Karpas-422 (cell line): ENCODE measurements around the gene MATN4. TPM values are rescaled to one million over a fixed set of nuclear protein-coding genes. Genes with fewer than 3 reads are reported as not detected.

Source experiments
- DNase-seq: peaks from one replicate; pipeline ENCODE4 v3.0.0-alpha.2; 2015
- H2AFZ ChIP-seq: fragments of 200-600 bp; sonication (generic); 2 replicates; pipeline ENCODE4 v1.6.1; 2014; ENCODE audit warnings: antibody characterized with exemption, low read length, mixed read lengths
- H3K27ac ChIP-seq: fragments of 200-600 bp; sonication (generic); 2 replicates; pipeline ENCODE4 v1.5.1; 2014; ENCODE audit warnings: mild to moderate bottlenecking, low read length, moderate library complexity
- H3K27me3 ChIP-seq: fragments of 200-600 bp; sonication (generic); 2 replicates; pipeline ENCODE4 v1.6.1; 2014; ENCODE audit warnings: low read length, mixed read lengths
- H3K36me3 ChIP-seq: fragments of 200-600 bp; sonication (generic); 2 replicates; pipeline ENCODE4 v1.6.1; 2014; ENCODE audit warnings: low read length, mixed read lengths; ENCODE audit not compliant: insufficient read depth
- H3K4me1 ChIP-seq: fragments of 200-600 bp; sonication (generic); 2 replicates; pipeline ENCODE4 v1.6.1; 2014; ENCODE audit warnings: mild to moderate bottlenecking, low read length, mixed read lengths
- H3K4me2 ChIP-seq: fragments of 200-600 bp; sonication (generic); 2 replicates; pipeline ENCODE4 v1.6.1; 2014; ENCODE audit warnings: low read length, low read depth, mild to moderate bottlenecking; ENCODE audit not compliant: poor library complexity, severe bottlenecking
- H3K4me3 ChIP-seq: fragments of 200-600 bp; sonication (generic); 2 replicates; pipeline ENCODE4 v1.5.1; 2014; ENCODE audit warnings: mild to moderate bottlenecking, antibody characterized with exemption, low read length, mixed read lengths
- H3K79me2 ChIP-seq: fragments of 200-600 bp; sonication (generic); 2 replicates; pipeline ENCODE4 v1.6.1; 2014; ENCODE audit warnings: mild to moderate bottlenecking, low read length, mixed read lengths
- H3K9ac ChIP-seq: fragments of 200-600 bp; sonication (generic); 2 replicates; pipeline ENCODE4 v1.6.0; 2014; ENCODE audit warnings: low read length
- H3K9me2 ChIP-seq: fragments of 200-600 bp; sonication (generic), shearing (Covaris generic); replicated peaks from 2 replicates; pipeline ENCODE4 v1.6.0; 2014; ENCODE audit warnings: mild to moderate bottlenecking, low read length, moderate library complexity; ENCODE audit not compliant: insufficient read depth
- H3K9me3 ChIP-seq: fragments of 300-700, 200-600 bp; sonication (generic); 2 replicates; pipeline ENCODE4 v1.6.1; 2014; ENCODE audit warnings: low read length, mixed read lengths
- H4K20me1 ChIP-seq: fragments of 200-600 bp; sonication (generic); 2 replicates; pipeline ENCODE4 v1.6.1; 2014; ENCODE audit warnings: mild to moderate bottlenecking, antibody characterized with exemption, low read length, low read depth; ENCODE audit not compliant: insufficient read depth
- total RNA-seq: library from RNA; depleted of rRNA; stranded (reverse); fragments of >200 nt; shearing (Covaris generic); gene quantifications from 2 replicates; pipeline ENCODE4 v1.2.3, GENCODE V29; 2014; ENCODE audit warnings: low replicate concordance

The MATN4 gene
- total RNA-seq, 1 experiment from 2014 or later, result not detected

DNA sequence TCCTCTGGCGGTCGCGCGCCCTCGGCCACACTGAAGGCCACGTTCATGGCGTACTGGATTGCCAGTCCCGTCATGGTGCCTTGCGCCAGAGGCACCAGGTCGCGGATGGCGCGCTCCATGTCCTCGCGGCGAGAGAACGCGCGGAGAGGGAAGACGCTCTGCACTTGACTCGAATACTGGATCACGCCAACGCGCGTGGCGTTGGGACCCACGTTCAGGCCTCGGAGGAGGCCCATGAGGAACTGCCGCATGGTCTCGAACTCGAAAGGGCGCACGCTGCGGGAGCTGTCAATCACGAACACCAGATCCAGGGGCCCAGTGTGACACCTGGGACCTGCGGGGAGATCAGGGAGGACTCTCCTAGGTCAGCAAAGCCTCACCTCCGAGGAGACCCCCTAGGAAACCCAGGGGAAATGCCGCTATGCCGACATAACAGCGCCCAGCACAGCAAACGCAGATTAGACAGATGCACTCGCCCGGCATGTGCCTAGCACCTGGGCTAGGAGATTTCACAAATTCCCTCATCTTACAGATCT lies 3.6 kb downstream of the MATN4 start:
- H3K9ac ChIP-seq, result no peak overlapping the region
- H3K9me3 ChIP-seq, result no peaks in the 10 kb centered on the region
- H3K4me3 ChIP-seq, result no peak overlapping the region
- H3K4me2 ChIP-seq, result no peak overlapping the region
- no peaks in the 10 kb centered on the region for H3K9me2 ChIP-seq
- no peaks in the 10 kb centered on the region for H3K27me3 ChIP-seq
- H4K20me1 ChIP-seq, result no peaks in the 10 kb centered on the region
- no peak overlapping the region for H3K27ac ChIP-seq
- H3K4me1 ChIP-seq, result peaks cover 4% of the 10 kb centered on the region
- H3K36me3 ChIP-seq, result no peaks in the 10 kb centered on the region
- DNase-seq, result no peak
- H3K79me2 ChIP-seq, result no peaks in the 10 kb centered on the region
- no peak overlapping the region for H2AFZ ChIP-seq

DNA sequence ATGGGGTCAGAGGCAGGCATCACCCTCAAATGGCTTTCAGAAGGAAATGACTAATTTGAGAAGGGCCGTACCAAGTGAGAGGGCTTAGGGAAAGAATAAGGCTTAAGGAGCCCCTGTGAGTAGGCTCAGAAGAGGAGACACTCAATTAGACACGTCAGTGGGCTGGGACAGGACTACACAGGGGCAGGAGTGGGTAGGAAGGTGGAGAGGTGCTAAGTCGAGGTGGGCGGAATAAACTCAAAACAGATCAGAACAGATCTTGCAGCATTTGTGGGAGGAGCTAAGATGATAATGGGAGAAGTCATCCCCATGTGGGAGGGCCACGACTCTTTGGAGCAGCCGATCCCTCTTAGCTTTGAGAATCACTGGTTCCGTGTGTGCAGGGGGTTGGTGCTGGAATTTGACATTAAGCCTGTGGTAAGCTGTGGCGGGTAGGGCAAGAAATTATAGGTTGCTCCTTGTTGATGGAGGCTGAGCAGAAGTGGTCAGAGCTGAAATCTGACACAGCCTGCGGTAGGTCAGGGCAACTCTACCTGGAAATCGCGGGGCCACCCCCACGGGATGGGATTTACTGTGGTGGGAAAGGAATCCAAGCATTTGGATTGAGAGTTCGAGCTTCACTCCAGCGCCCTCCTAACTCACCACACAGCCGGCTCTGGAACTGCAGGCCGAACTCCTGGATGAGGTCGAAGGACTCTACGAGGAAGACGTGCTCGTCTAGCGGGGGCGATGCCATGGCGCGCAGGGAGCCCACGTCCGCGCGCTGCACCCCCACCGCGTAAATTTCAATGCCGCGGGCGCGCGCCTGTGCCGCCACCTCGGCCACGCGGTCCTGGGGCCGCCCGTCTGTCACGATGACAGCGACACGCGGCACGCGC lies 4.3 kb downstream of the MATN4 start:
- Histone ChIP-seq H2AFZ (no peak overlapping the region), H3K4me3 (no peak overlapping the region), H3K4me1 (no peaks in the 10 kb centered on the region), H3K36me3 (no peaks in the 10 kb centered on the region), H3K4me2 (no peak overlapping the region), H4K20me1 (no peaks in the 10 kb centered on the region), H3K9ac (no peak overlapping the region), H3K79me2 (no peaks in the 10 kb centered on the region), H3K27ac (no peak overlapping the region), H3K9me2 (no peaks in the 10 kb centered on the region), H3K9me3 (no peaks in the 10 kb centered on the region), H3K27me3 (no peaks in the 10 kb centered on the region)
- DNase-seq, result no peak

DNA sequence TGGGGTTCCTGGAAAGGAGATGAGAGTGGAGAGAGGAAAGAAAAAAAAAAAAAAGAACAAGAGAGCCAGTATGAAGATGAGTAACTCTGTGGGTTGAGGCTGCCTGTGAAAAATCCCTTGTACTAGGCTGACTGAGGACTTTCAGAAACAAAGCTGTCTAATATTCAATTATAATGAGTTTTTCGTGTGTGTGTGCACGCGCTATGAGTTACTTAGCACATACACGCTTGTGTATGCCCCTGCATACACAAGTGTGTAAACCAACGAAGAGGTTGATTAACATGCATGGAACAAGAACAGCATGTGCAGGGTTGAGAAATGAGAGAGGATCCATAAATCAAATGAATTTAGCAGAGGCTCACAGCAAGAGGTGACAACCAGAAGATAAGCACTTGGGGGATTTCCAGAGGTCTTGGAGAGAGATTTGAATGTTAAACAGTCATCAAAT lies 6.3 kb downstream of the MATN4 start:
- no peak overlapping the region for H2AFZ ChIP-seq
- H3K4me2 ChIP-seq, result no peak overlapping the region
- no peaks in the 10 kb centered on the region for H3K9me2 ChIP-seq
- no peak overlapping the region for H3K9ac ChIP-seq
- H3K4me3 ChIP-seq, result no peak overlapping the region
- no peaks in the 10 kb centered on the region for H3K79me2 ChIP-seq
- H4K20me1 ChIP-seq, result no peaks in the 10 kb centered on the region
- H3K27ac ChIP-seq, result no peak overlapping the region
- no peaks in the 10 kb centered on the region for H3K9me3 ChIP-seq
- DNase-seq, result no peak
- H3K36me3 ChIP-seq, result no peaks in the 10 kb centered on the region
- H3K27me3 ChIP-seq, result no peaks in the 10 kb centered on the region
- no peaks in the 10 kb centered on the region for H3K4me1 ChIP-seq

DNA sequence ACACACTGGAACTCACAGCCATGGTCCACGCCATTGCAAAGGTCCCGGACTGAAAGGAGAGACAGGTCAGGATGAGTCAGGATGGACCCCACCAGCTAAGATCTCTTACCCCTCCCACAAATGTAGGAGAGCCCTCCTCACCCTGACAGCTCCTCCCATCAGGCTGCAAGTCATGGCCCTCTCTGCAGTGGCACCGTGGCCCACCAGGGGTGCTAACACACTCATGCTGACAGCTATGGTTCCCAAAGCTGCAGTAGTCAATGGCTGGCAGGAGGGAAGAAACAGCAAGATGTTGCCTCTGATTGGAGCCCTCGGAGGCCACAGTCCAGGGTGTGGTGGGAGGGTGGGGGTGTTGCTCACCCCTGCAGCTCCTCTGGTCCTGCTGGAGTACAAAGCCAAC lies 7.1 kb downstream of the MATN4 start:
- peak; percentile 80 for DNase-seq

DNA sequence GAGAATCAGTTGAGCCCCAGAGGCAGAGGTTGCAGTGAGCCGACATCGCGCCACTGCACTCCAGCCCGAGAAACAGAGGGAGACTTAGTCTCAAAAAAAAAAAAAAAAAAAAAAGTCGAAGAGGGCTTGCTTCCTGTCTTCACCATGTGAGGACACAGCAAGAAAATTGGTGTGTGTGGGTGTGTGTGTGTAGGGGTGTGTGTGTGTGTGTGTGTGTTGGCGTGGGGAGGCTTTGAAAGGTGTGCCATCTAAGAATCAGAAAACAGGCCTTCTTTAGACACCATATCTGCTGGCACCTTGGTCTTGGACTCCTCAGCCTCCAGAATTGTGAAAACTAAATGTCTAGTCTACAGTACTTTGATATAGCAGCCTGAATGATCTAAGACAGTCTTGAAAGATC lies 8.3 kb downstream of the MATN4 start:
- Histone ChIP-seq H3K27me3 (no peaks in the 10 kb centered on the region), H3K4me1 (no peaks in the 10 kb centered on the region), H2AFZ (no peak overlapping the region), H3K4me2 (no peak overlapping the region), H4K20me1 (no peaks in the 10 kb centered on the region), H3K79me2 (no peaks in the 10 kb centered on the region), H3K9me3 (no peaks in the 10 kb centered on the region), H3K4me3 (no peak overlapping the region), H3K27ac (no peak overlapping the region), H3K9me2 (no peaks in the 10 kb centered on the region), H3K36me3 (no peaks in the 10 kb centered on the region), H3K9ac (no peak overlapping the region)
- DNase-seq, result no peak

More for the DNA sequence above, 7.1 kb downstream of the MATN4 start:
- no peaks in the 10 kb centered on the region for H3K4me1 ChIP-seq
- no peak overlapping the region for H3K4me3 ChIP-seq
- H2AFZ ChIP-seq, result no peak overlapping the region
- no peaks in the 10 kb centered on the region for H4K20me1 ChIP-seq
- no peak overlapping the region for H3K9ac ChIP-seq
- no peak overlapping the region for H3K27ac ChIP-seq
- H3K9me2 ChIP-seq, result no peaks in the 10 kb centered on the region
- no peaks in the 10 kb centered on the region for H3K27me3 ChIP-seq
- H3K4me2 ChIP-seq, result no peak overlapping the region
- H3K9me3 ChIP-seq, result no peaks in the 10 kb centered on the region
- H3K36me3 ChIP-seq, result no peaks in the 10 kb centered on the region
- no peaks in the 10 kb centered on the region for H3K79me2 ChIP-seq

DNA sequence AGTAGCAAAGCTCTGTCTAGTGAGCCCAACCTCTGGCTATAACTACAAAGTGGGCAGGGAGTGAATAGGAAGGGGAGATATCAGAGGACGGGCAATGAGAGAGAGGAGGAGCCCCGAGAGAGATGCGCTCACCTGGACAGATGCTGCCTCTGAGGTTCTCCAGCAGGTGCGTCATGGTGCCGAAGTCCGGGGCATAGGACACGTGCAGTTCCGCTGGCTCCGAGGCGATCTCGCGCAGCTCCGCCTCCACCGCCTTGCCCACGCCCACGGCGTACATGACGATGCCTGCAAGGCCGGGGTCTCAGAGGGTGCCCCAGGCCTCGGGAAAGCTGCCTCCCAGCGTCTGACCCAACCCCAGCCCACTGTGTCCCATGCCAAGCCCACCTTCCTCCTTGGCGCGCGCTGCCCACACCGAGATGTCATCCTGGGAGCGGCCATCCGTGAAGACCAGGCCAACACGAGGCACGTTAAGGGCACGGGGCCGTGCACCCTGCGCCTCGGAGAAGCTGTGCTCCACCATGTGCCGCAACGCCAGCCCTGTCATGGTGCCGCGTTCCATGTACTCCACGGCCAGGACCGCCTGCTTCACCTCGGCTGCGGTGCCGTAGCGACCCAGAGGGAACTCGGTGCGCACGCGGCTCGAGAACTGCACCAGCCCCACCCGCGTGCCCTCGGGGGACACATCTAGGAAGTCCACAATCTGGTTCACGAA lies 10.2 kb downstream of the MATN4 start:
- Histone ChIP-seq H4K20me1 (no peaks in the 10 kb centered on the region), H2AFZ (no peak overlapping the region), H3K36me3 (no peaks in the 10 kb centered on the region), H3K27me3 (no peaks in the 10 kb centered on the region), H3K79me2 (no peaks in the 10 kb centered on the region), H3K9ac (no peak overlapping the region), H3K4me1 (no peaks in the 10 kb centered on the region), H3K27ac (no peak overlapping the region), H3K9me2 (no peaks in the 10 kb centered on the region), H3K9me3 (no peaks in the 10 kb centered on the region), H3K4me2 (no peak overlapping the region), H3K4me3 (no peak overlapping the region)
- DNase-seq, result no peak

DNA sequence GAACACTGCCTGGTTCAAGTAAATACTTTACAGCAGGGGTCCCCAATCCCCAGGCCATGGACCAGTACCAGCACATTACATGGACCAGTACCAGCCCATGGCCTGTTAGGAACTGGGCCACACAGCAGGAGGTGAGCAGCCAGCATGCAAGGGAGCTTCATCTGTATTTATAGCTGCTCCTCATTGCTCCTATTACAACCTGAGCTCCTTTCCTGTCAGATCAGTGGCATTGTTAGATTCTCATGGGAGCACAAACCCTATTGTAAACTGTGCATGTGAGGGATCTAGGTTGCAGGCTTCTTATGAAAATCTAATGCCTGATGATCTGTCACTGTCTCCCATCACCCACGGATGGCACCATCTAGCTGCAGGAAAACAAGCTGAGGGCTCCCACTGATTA lies 13.4 kb downstream of the MATN4 start:
- no peaks in the 10 kb centered on the region for H3K36me3 ChIP-seq
- no peaks in the 10 kb centered on the region for H3K9me3 ChIP-seq
- 0 out of 2 replicates have a peak, but pooled peaks cover 4% of the 10 kb centered on the region for H4K20me1 ChIP-seq
- H3K9ac ChIP-seq, result no peak overlapping the region
- H2AFZ ChIP-seq, result no peak overlapping the region
- H3K27me3 ChIP-seq, result no peaks in the 10 kb centered on the region
- H3K4me3 ChIP-seq, result no peak overlapping the region
- no peaks in the 10 kb centered on the region for H3K79me2 ChIP-seq
- no peaks in the 10 kb centered on the region for H3K4me1 ChIP-seq
- no peak overlapping the region for H3K27ac ChIP-seq
- no peak for DNase-seq
- H3K4me2 ChIP-seq, result no peak overlapping the region
- H3K9me2 ChIP-seq, result no peaks in the 10 kb centered on the region

DNA sequence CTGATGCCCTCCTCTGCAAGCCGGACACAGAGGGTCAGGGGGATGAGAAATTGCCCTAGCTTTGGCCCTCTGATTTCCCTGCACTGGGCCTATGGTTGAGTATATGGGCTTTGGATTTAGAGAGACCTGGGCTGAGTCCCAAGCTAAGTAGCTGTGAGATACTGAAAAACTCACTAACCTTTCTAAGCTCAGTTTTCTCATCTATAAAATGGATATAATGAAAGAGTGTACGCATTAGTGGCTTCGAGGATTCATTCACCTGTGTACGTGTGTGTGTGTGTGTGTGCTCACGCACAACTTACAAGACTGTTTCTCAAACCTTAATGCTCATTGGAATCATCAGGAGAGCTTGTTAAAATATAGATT lies 14.1 kb downstream of the MATN4 start:
- Histone ChIP-seq H3K36me3 (no peaks in the 10 kb centered on the region), H4K20me1 (0 out of 2 replicates have a peak, but pooled peaks cover 4% of the 10 kb centered on the region), H3K27me3 (no peaks in the 10 kb centered on the region), H3K79me2 (no peaks in the 10 kb centered on the region), H3K27ac (no peak overlapping the region), H3K9ac (no peak overlapping the region), H3K9me3 (no peaks in the 10 kb centered on the region), H2AFZ (no peak overlapping the region), H3K4me2 (no peak overlapping the region), H3K9me2 (no peaks in the 10 kb centered on the region), H3K4me1 (no peaks in the 10 kb centered on the region), H3K4me3 (no peak overlapping the region)
- no peak for DNase-seq
